BJ (cell line): ENCODE measurements around the gene PRIMPOL. TPM values are rescaled to one million over a fixed set of nuclear protein-coding genes. Genes with fewer than 3 reads are reported as not detected.

Source experiments
- CTCF ChIA-PET: fragments of 350-600 bp; formaldehyde crosslinking; extraction: SDS; loops from one replicate; lab custom pipeline; 2021; ENCODE audit warnings: antibody characterized with exemption, inconsistent platforms; lab: Yijun Ruan, JAX
- POLR2A ChIA-PET: fragments of 300-600 bp; sonication (Branson Sonifier 250); formaldehyde crosslinking; extraction: SDS; loops from one replicate; lab custom pipeline; 2021; ENCODE audit warnings: antibody characterized with exemption; lab: Charles Lee
- DNase-seq: peaks from one replicate; pipeline ENCODE4 v3.0.0-alpha.2; 2011; ENCODE audit warnings: low read depth
- H3K27me3 ChIP-seq: 2 replicates; pipeline ENCODE4 v1.6.0; 2011; ENCODE audit warnings: low read length; ENCODE audit not compliant: control insufficient read depth, insufficient read depth
- H3K36me3 ChIP-seq: 2 replicates; pipeline ENCODE4 v1.5.1; 2011; ENCODE audit warnings: low read length; ENCODE audit not compliant: control insufficient read depth, insufficient read depth
- H3K4me3 ChIP-seq: 2 replicates; pipeline ENCODE4 v1.5.1; 2011; ENCODE audit warnings: low read depth, mild to moderate bottlenecking, control low read depth, low read length
- CTCF ChIP-seq: IDR thresholded peaks from 2 replicates; pipeline ENCODE4 v1.5.1; 2011; ENCODE audit warnings: low read depth, mild to moderate bottlenecking, control low read depth, inconsistent platforms, low read length, moderate library complexity; ENCODE audit not compliant: insufficient read depth
- polyA plus RNA-seq: library from polyadenylated mRNA; depleted of rRNA; stranded (reverse); fragments of >200 nt; gene quantifications from 2 replicates; pipeline ENCODE4 v1.2.3, GENCODE V29; 2011

Gene PRIMPOL
- polyA plus RNA-seq, 1 experiment = 6.0 TPM

GRCh38 chr4:184664445-184665210 lies 15.1 kb downstream of the PRIMPOL start:
- TF ChIP-seq CTCF = no peak
- no peak overlapping the region for H3K4me3 ChIP-seq
- DNase-seq = no peak
- CTCF ChIA-PET = interaction anchor here (1.3 kb wide), 1 partner anchor 20 kb away, joined by 3 read pairs; no protein-coding TSS in a partner anchor
- H3K36me3 ChIP-seq = peaks cover 11% of the 10 kb centered on the region
- H3K27me3 ChIP-seq = no peaks in the 10 kb centered on the region
- POLR2A ChIA-PET = no interaction called here

GRCh38 chr4:184666670-184667069 lies 17.1 kb downstream of the PRIMPOL start:
- CTCF ChIA-PET = no interaction called here
- POLR2A ChIA-PET = no interaction called here
- no peak for TF ChIP-seq CTCF
- Histone ChIP-seq H3K4me3 (no peak overlapping the region), H3K27me3 (no peaks in the 10 kb centered on the region), H3K36me3 (peaks cover 11% of the 10 kb centered on the region)
- DNase-seq = no peak

- H3K36me3 ChIP-seq = peaks cover 16% of the 10 kb centered on the region
- no peak overlapping the region for H3K4me3 ChIP-seq
- POLR2A ChIA-PET = no interaction called here
- CTCF ChIA-PET = interaction anchor here (0.7 to 1.2 kb wide), 2 partner anchors 8 to 404 kb away, joined by 3 to 6 read pairs; no protein-coding TSS in a partner anchor
- no peaks in the 10 kb centered on the region for H3K27me3 ChIP-seq
- no peak for DNase-seq
- TF ChIP-seq CTCF = no peak
Measured at GRCh38 chr4:184668096-184668495, 18.6 kb downstream of the PRIMPOL start.

- no peak overlapping the region for H3K4me3 ChIP-seq
- CTCF ChIA-PET = interaction anchor here (0.7 to 1.2 kb wide), 2 partner anchors 9 to 405 kb away, joined by 3 to 6 read pairs; no protein-coding TSS in a partner anchor
- peaks cover 16% of the 10 kb centered on the region for H3K36me3 ChIP-seq
- TF ChIP-seq CTCF = no peak
- no peaks in the 10 kb centered on the region for H3K27me3 ChIP-seq
- no peak for DNase-seq
- POLR2A ChIA-PET = interaction anchor here (0.6 kb wide), 1 partner anchor 381 kb away, joined by 4 read pairs; no protein-coding TSS in a partner anchor
Measured at GRCh38 chr4:184668511-184669114, 19.1 kb downstream of the PRIMPOL start.

GRCh38 chr4:184669251-184669650 lies 19.7 kb downstream of the PRIMPOL start:
- no peak for DNase-seq
- Histone ChIP-seq H3K36me3 (peaks cover 16% of the 10 kb centered on the region), H3K27me3 (no peaks in the 10 kb centered on the region), H3K4me3 (no peak overlapping the region)
- ChIA-PET CTCF (interaction anchor here (1.2 kb wide), 1 partner anchor 9 kb away, joined by 6 read pairs; no protein-coding TSS in a partner anchor), POLR2A (interaction anchor here (0.6 kb wide), 1 partner anchor 381 kb away, joined by 4 read pairs; no protein-coding TSS in a partner anchor)
- TF ChIP-seq CTCF = no peak
